Karpas-422 (cell line): ENCODE results near the gene ITGB6. TPM values are rescaled to one million over a fixed set of nuclear protein-coding genes. Genes with fewer than 3 reads are reported as not detected.

ENCODE experiments used
- DNase-seq: peaks from one replicate; pipeline ENCODE4 v3.0.0-alpha.2; 2015
- H2AFZ ChIP-seq: fragments of 200-600 bp; sonication (generic); 2 replicates; pipeline ENCODE4 v1.6.1; 2014; ENCODE audit warnings: antibody characterized with exemption, low read length, mixed read lengths
- H3K27ac ChIP-seq: fragments of 200-600 bp; sonication (generic); 2 replicates; pipeline ENCODE4 v1.5.1; 2014; ENCODE audit warnings: mild to moderate bottlenecking, low read length, moderate library complexity
- H3K27me3 ChIP-seq: fragments of 200-600 bp; sonication (generic); 2 replicates; pipeline ENCODE4 v1.6.1; 2014; ENCODE audit warnings: low read length, mixed read lengths
- H3K36me3 ChIP-seq: fragments of 200-600 bp; sonication (generic); 2 replicates; pipeline ENCODE4 v1.6.1; 2014; ENCODE audit warnings: low read length, mixed read lengths; ENCODE audit not compliant: insufficient read depth
- H3K4me1 ChIP-seq: fragments of 200-600 bp; sonication (generic); 2 replicates; pipeline ENCODE4 v1.6.1; 2014; ENCODE audit warnings: mild to moderate bottlenecking, low read length, mixed read lengths
- H3K4me2 ChIP-seq: fragments of 200-600 bp; sonication (generic); 2 replicates; pipeline ENCODE4 v1.6.1; 2014; ENCODE audit warnings: low read length, low read depth, mild to moderate bottlenecking; ENCODE audit not compliant: poor library complexity, severe bottlenecking
- H3K4me3 ChIP-seq: fragments of 200-600 bp; sonication (generic); 2 replicates; pipeline ENCODE4 v1.5.1; 2014; ENCODE audit warnings: mild to moderate bottlenecking, antibody characterized with exemption, low read length, mixed read lengths
- H3K79me2 ChIP-seq: fragments of 200-600 bp; sonication (generic); 2 replicates; pipeline ENCODE4 v1.6.1; 2014; ENCODE audit warnings: mild to moderate bottlenecking, low read length, mixed read lengths
- H3K9ac ChIP-seq: fragments of 200-600 bp; sonication (generic); 2 replicates; pipeline ENCODE4 v1.6.0; 2014; ENCODE audit warnings: low read length
- H3K9me2 ChIP-seq: fragments of 200-600 bp; sonication (generic), shearing (Covaris generic); replicated peaks from 2 replicates; pipeline ENCODE4 v1.6.0; 2014; ENCODE audit warnings: mild to moderate bottlenecking, low read length, moderate library complexity; ENCODE audit not compliant: insufficient read depth
- H3K9me3 ChIP-seq: fragments of 300-700, 200-600 bp; sonication (generic); 2 replicates; pipeline ENCODE4 v1.6.1; 2014; ENCODE audit warnings: low read length, mixed read lengths
- H4K20me1 ChIP-seq: fragments of 200-600 bp; sonication (generic); 2 replicates; pipeline ENCODE4 v1.6.1; 2014; ENCODE audit warnings: mild to moderate bottlenecking, antibody characterized with exemption, low read length, low read depth; ENCODE audit not compliant: insufficient read depth
- total RNA-seq: library from RNA; depleted of rRNA; stranded (reverse); fragments of >200 nt; shearing (Covaris generic); gene quantifications from 2 replicates; pipeline ENCODE4 v1.2.3, GENCODE V29; 2014; ENCODE audit warnings: low replicate concordance

Gene ITGB6
- total RNA-seq, 1 experiment from 2014 or later = not detected

- Histone ChIP-seq H3K9me3 (no peaks in the 10 kb centered on the region), H2AFZ (no peak overlapping the region), H3K9me2 (no peaks in the 10 kb centered on the region), H3K4me3 (no peak overlapping the region), H3K9ac (no peak overlapping the region), H3K4me1 (no peaks in the 10 kb centered on the region), H3K27ac (no peak overlapping the region), H3K4me2 (no peak overlapping the region), H3K27me3 (no peaks in the 10 kb centered on the region), H3K79me2 (no peaks in the 10 kb centered on the region), H3K36me3 (no peaks in the 10 kb centered on the region), H4K20me1 (no peaks in the 10 kb centered on the region)
- no peak for DNase-seq
Measured at GRCh38 chr2:160169471-160169870, 30.6 kb downstream of the ITGB6 start.

DNA sequence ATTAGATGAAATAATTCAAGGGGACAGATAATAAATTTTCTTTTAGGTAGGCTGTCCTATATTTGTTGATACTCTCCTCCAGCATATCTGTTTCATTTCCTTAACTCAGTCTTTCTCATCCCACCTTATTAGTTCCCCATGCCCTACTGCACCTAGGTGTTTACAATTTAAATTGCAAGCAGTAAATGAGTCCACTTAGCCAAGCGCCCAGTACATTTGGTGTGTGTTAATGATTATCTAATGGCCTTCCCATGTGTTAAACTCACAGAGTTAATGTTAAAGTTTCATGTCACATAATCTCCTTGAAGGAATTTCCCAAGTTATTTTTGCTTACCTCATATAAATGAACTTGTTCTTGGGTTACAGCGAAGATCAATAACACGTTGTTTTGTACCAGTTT is 31.2 kb downstream of the ITGB6 start:
- Histone ChIP-seq H3K9me2 (no peaks in the 10 kb centered on the region), H3K4me3 (no peak overlapping the region), H3K79me2 (no peaks in the 10 kb centered on the region), H3K36me3 (no peaks in the 10 kb centered on the region), H2AFZ (no peak overlapping the region), H3K27ac (no peak overlapping the region), H3K9me3 (no peaks in the 10 kb centered on the region), H3K27me3 (no peaks in the 10 kb centered on the region), H4K20me1 (no peaks in the 10 kb centered on the region), H3K4me1 (no peaks in the 10 kb centered on the region), H3K9ac (no peak overlapping the region), H3K4me2 (no peak overlapping the region)
- DNase-seq = no peak

DNA sequence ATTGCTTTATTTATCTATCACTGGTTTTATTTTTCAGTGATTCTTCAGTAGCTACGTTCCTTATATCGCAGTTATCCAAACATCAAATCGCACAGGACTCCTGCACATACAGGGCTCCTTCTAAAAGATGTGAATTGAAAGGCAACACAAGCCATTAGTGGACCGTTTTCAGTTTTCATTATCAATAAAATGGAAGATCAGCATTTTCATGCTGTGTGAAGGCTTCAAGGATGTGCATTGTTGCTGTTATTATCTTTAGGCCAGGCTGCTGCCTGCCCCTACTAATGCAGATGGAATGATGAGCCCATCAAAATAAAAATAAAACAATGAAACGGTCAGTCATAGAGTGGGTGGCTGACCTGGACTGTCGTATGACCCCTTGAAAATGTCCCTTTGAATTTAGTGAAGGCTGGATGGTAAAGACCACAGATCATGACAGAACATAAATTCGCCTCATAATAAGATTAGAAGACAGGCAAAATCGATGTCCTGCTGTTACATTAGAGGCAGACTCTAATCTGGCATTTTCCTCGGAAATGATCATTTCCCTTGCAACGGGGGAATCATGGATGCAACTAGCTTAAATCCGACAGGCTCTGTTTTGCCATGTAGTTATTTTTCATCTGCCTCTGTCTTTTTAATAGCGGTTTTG is 32.9 kb downstream of the ITGB6 start:
- Histone ChIP-seq H3K9me3 (no peaks in the 10 kb centered on the region), H3K4me1 (no peaks in the 10 kb centered on the region), H3K36me3 (no peaks in the 10 kb centered on the region), H3K9me2 (no peaks in the 10 kb centered on the region), H4K20me1 (no peaks in the 10 kb centered on the region), H3K27me3 (no peaks in the 10 kb centered on the region), H3K9ac (no peak overlapping the region), H3K4me3 (no peak overlapping the region), H3K79me2 (no peaks in the 10 kb centered on the region), H3K27ac (no peak overlapping the region), H3K4me2 (no peak overlapping the region), H2AFZ (no peak overlapping the region)
- DNase-seq = no peak

GRCh38 chr2:160165996-160166395 is 34.1 kb downstream of the ITGB6 start:
- H3K27me3 ChIP-seq = no peaks in the 10 kb centered on the region
- no peak overlapping the region for H3K27ac ChIP-seq
- no peaks in the 10 kb centered on the region for H3K9me2 ChIP-seq
- no peak for DNase-seq
- H3K79me2 ChIP-seq = no peaks in the 10 kb centered on the region
- no peak overlapping the region for H2AFZ ChIP-seq
- H3K4me2 ChIP-seq = no peak overlapping the region
- H3K9ac ChIP-seq = no peak overlapping the region
- no peak overlapping the region for H3K4me3 ChIP-seq
- H3K9me3 ChIP-seq = no peaks in the 10 kb centered on the region
- H3K36me3 ChIP-seq = no peaks in the 10 kb centered on the region
- no peaks in the 10 kb centered on the region for H4K20me1 ChIP-seq
- H3K4me1 ChIP-seq = no peaks in the 10 kb centered on the region

- Histone ChIP-seq H3K4me2 (no peak overlapping the region), H3K27me3 (no peaks in the 10 kb centered on the region), H2AFZ (no peak overlapping the region), H3K9me3 (no peaks in the 10 kb centered on the region), H3K4me3 (no peak overlapping the region), H3K9ac (no peak overlapping the region), H3K36me3 (no peaks in the 10 kb centered on the region), H3K4me1 (no peaks in the 10 kb centered on the region), H3K79me2 (no peaks in the 10 kb centered on the region), H3K9me2 (no peaks in the 10 kb centered on the region), H4K20me1 (no peaks in the 10 kb centered on the region), H3K27ac (no peak overlapping the region)
- no peak for DNase-seq
Measured at GRCh38 chr2:160165081-160165480, 35.0 kb downstream of the ITGB6 start.

DNA sequence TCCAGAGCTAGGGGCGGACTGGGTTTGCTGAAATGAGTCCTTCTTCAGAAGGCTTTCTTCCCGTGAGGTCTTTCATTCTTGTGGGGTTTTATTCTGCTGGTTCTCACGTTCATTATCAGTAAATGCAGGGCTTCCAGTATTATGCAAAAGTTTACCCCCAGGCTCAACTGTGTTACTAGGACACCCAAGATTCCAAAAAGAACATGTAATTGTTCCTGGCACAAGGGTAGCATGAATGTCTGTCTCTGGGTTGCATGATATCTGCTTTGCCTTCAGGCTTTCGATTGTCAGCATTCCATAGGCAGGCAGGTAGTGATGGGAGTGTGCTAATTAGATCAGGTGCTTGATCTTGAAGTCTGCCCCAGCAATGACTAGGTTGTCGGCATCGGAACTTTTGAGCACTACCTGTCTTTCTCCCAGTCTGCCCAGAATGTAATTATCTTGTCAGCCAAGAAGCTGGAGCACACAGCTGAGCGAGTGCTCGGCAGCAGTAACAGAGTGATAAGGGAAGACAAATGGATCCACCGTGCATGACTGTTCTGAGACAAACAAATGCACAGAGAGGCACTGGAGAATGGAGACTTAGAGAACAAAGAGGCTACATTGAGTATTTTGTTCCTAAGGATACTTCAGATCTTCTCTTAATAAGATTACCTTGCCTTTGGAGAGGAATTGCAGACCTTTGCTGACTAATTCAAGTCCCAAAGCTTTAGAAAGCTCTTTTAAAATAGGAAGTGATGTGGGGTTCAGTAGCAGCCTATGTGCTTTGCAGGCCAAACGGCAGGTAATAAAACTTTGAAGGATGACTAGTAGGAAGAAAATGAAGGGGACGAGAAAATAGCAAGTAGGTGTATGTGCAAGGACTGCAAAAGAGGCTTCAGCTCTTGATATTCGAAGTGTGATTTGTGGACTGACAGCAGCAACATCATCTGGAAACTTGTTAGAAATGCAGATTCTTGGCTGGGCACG is 41.9 kb downstream of the ITGB6 start:
- H3K27ac ChIP-seq = no peak overlapping the region
- no peak overlapping the region for H3K9ac ChIP-seq
- H3K4me2 ChIP-seq = no peak overlapping the region
- H3K4me1 ChIP-seq = no peaks in the 10 kb centered on the region
- H3K36me3 ChIP-seq = no peaks in the 10 kb centered on the region
- no peaks in the 10 kb centered on the region for H3K79me2 ChIP-seq
- no peak overlapping the region for H2AFZ ChIP-seq
- no peaks in the 10 kb centered on the region for H4K20me1 ChIP-seq
- DNase-seq = no peak
- no peaks in the 10 kb centered on the region for H3K27me3 ChIP-seq
- no peaks in the 10 kb centered on the region for H3K9me3 ChIP-seq
- no peak overlapping the region for H3K4me3 ChIP-seq
- H3K9me2 ChIP-seq = no peaks in the 10 kb centered on the region

DNA sequence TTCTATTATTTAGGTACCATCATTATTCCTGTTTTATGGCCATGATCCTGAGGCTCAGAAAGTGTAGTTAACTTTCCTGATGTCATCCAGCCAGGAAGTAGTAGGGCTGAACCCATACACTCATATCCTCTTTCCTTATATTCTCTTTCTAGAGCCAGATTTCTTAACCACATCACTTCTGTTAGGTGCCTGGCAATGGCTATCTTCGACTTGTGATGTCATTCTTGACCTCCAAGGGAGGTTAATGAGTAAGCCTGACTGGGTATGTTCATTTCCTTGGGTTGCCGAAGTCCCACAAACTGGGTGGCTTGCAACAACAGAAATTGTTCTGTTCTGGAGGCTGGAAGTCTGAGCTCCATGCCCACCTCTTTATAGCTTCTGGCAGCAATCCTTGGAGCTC is 43.4 kb downstream of the ITGB6 start:
- no peaks in the 10 kb centered on the region for H3K36me3 ChIP-seq
- H3K27ac ChIP-seq = no peak overlapping the region
- H3K27me3 ChIP-seq = no peaks in the 10 kb centered on the region
- H3K4me1 ChIP-seq = no peaks in the 10 kb centered on the region
- H3K79me2 ChIP-seq = no peaks in the 10 kb centered on the region
- no peaks in the 10 kb centered on the region for H3K9me2 ChIP-seq
- no peaks in the 10 kb centered on the region for H4K20me1 ChIP-seq
- no peak overlapping the region for H3K4me2 ChIP-seq
- no peak overlapping the region for H3K4me3 ChIP-seq
- no peaks in the 10 kb centered on the region for H3K9me3 ChIP-seq
- H2AFZ ChIP-seq = no peak overlapping the region
- DNase-seq = no peak
- H3K9ac ChIP-seq = no peak overlapping the region

GRCh38 chr2:160156100-160156499 is 44.0 kb downstream of the ITGB6 start:
- Histone ChIP-seq H2AFZ (no peak overlapping the region), H3K9me3 (no peaks in the 10 kb centered on the region), H3K36me3 (no peaks in the 10 kb centered on the region), H3K4me2 (no peak overlapping the region), H3K4me1 (no peaks in the 10 kb centered on the region), H3K9ac (no peak overlapping the region), H3K27me3 (no peaks in the 10 kb centered on the region), H3K27ac (no peak overlapping the region), H3K9me2 (no peaks in the 10 kb centered on the region), H4K20me1 (no peaks in the 10 kb centered on the region), H3K79me2 (no peaks in the 10 kb centered on the region), H3K4me3 (no peak overlapping the region)
- DNase-seq = no peak
